ENCODE results near the gene ACIN1.

DNA sequence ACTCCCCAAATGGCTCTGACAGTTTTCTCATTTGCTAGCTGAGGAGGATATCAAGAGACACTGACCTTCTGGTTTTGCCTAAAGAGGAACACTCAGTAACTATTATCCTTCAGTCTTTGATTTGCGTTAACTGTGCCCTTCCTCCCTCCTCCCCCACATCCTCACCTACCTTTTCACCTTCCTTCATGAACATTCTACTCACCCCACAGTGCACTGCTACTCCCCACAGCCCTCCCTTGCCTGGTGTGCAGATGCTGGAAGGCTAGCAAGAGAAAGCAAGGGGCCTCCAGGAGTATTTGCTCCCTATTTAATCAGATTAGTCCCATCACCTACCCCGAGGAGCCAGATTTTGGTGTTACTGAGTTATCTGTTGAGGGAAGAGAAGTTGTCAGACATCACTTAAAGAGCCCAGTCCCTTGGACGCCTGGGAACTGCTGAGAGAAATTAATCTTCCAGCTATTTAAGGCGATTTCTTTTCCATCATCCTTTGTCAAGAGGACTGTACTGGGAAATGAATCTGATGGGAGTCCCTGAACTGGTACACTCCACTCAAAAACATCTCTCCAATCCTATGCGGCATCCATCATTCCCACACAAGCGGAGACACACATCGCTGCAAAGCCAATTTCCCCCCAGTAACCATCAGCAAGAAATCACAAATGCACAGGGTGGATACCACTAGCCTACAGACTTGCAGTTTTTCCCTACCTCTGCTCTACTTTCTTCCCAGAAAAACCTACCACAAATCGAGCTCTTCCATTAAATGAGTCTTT, 71.7 kb downstream of the ACIN1 start:
- no peak for TF ChIP-seq POLR2A (IDR thresholded peaks at IDR 0.05)
- TF ChIP-seq, protein P1, sequence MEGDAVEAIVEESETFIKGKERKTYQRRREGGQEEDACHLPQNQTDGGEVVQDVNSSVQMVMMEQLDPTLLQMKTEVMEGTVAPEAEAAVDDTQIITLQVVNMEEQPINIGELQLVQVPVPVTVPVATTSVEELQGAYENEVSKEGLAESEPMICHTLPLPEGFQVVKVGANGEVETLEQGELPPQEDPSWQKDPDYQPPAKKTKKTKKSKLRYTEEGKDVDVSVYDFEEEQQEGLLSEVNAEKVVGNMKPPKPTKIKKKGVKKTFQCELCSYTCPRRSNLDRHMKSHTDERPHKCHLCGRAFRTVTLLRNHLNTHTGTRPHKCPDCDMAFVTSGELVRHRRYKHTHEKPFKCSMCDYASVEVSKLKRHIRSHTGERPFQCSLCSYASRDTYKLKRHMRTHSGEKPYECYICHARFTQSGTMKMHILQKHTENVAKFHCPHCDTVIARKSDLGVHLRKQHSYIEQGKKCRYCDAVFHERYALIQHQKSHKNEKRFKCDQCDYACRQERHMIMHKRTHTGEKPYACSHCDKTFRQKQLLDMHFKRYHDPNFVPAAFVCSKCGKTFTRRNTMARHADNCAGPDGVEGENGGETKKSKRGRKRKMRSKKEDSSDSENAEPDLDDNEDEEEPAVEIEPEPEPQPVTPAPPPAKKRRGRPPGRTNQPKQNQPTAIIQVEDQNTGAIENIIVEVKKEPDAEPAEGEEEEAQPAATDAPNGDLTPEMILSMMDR (IDR thresholded peaks at IDR 0.05) = no peak

All from testis (tissue), 2 donors.